Breast epithelium (tissue), 3 donors: ENCODE measurements around the gene DLX2.

Source experiments
- POLR2A ChIP-seq: fragments of 450-650 bp; IDR thresholded peaks from one replicate; pipeline ENCODE4 v1.6.1; 2016; ENCODE audit warnings: antibody characterized with exemption, mild to moderate bottlenecking, moderate library complexity
- TF ChIP-seq, protein P1 (sequence below), 3 donors: fragments of 450-650 bp; IDR thresholded peaks; one replicate each; pipeline ENCODE4 v1.5.1; 2016 to 2017; ENCODE audit warnings: antibody characterized with exemption in 3 of 3, mild to moderate bottlenecking in 3 of 3, moderate library complexity in 3 of 3

DNA sequence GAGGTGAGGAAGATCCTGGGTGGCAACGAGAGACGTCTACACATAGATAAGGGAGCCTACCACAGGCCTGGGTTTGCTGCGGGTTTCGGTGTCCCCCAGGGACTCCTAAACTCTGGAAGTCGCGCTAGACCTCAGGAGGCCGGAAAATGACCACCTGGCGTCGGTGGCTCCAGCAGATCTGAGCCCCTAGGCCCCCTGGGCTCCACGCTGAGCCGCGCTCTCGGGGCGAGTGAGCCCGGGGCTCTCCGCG lies 18.4 kb downstream of the DLX2 start:
- TF ChIP-seq, protein P1, sequence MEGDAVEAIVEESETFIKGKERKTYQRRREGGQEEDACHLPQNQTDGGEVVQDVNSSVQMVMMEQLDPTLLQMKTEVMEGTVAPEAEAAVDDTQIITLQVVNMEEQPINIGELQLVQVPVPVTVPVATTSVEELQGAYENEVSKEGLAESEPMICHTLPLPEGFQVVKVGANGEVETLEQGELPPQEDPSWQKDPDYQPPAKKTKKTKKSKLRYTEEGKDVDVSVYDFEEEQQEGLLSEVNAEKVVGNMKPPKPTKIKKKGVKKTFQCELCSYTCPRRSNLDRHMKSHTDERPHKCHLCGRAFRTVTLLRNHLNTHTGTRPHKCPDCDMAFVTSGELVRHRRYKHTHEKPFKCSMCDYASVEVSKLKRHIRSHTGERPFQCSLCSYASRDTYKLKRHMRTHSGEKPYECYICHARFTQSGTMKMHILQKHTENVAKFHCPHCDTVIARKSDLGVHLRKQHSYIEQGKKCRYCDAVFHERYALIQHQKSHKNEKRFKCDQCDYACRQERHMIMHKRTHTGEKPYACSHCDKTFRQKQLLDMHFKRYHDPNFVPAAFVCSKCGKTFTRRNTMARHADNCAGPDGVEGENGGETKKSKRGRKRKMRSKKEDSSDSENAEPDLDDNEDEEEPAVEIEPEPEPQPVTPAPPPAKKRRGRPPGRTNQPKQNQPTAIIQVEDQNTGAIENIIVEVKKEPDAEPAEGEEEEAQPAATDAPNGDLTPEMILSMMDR (IDR thresholded peaks at IDR 0.05): no peak
- no peak for TF ChIP-seq POLR2A
